HepG2 (cell line): ENCODE data around the gene THADA. TPM values are rescaled to one million over a fixed set of nuclear protein-coding genes. Genes with fewer than 3 reads are reported as not detected.

Experiments
- ARID5B ChIP-seq: IDR thresholded peaks from 2 replicates; pipeline ENCODE4 v1.4.0; 2020; ENCODE audit warnings: mild to moderate bottlenecking, missing genetic modification reagents
- KLF15 ChIP-seq: sonication (generic); formaldehyde crosslinking; IDR thresholded peaks from 2 replicates; pipeline ENCODE4 v1.8.1; 2023; ENCODE audit warnings: borderline replicate concordance, mild to moderate bottlenecking, inconsistent platforms, missing genetic modification reagents, mixed read lengths
- NPAS2 ChIP-seq: sonication (generic); formaldehyde crosslinking; IDR thresholded peaks from 2 replicates; pipeline ENCODE4 v1.8.0; 2022; ENCODE audit warnings: mild to moderate bottlenecking, missing genetic modification reagents, borderline replicate concordance
- NR2F1 ChIP-seq, 2 experiments: fragments of 450-650 bp in 1 of 2; formaldehyde crosslinking in 1 of 2; IDR thresholded peaks; 2 replicates each; pipeline versions ENCODE4 v1.5.0 to v1.6.1; 2016 to 2020; ENCODE audit warnings: mild to moderate bottlenecking in 1 of 2, missing compliant biosample characterization in 1 of 2, missing genetic modification reagents in 1 of 2, moderate library complexity in 1 of 2
- RBM39 ChIP-seq: fragments of 200-400 bp; formaldehyde crosslinking; IDR thresholded peaks from one replicate; pipeline ENCODE4 v1.6.1; 2018; ENCODE audit warnings: antibody characterized with exemption, mild to moderate bottlenecking, low read depth, low read length; ENCODE audit not compliant: poor library complexity, severe bottlenecking
- XRCC5 ChIP-seq: fragments of 200-400 bp; formaldehyde crosslinking; optimal IDR thresholded peaks from 2 replicates; pipeline ENCODE3; 2017; ENCODE audit warnings: mild to moderate bottlenecking, low read length
- ZMYM2 ChIP-seq: sonication (generic); formaldehyde crosslinking; IDR thresholded peaks from 2 replicates; pipeline ENCODE4 v1.8.0; 2022; ENCODE audit warnings: mild to moderate bottlenecking, missing genetic modification reagents
- ZSCAN30 ChIP-seq: sonication (generic); formaldehyde crosslinking; IDR thresholded peaks from 2 replicates; pipeline ENCODE4 v1.5.0; 2020; ENCODE audit warnings: mild to moderate bottlenecking, missing genetic modification reagents
- polyA plus RNA-seq, 8 experiments: library from polyadenylated mRNA; depleted of rRNA in 3 of 8; stranded (reverse) in 7 of 8; unstranded in 1 of 8; fragments of >200 nt; fragmentation: Illumina TruSeq in 4 of 8; extraction: Trizol in 4 of 8; gene quantifications; 2 replicates each; pipeline versions ENCODE4 v1.2.1 to v1.2.3, GENCODE V29; 2011 to 2016; ENCODE audit warnings: low read depth in 4 of 8, missing spikeins in 1 of 8, mixed read lengths in 1 of 8; ENCODE audit not compliant: insufficient read depth in 1 of 8
- total RNA-seq, 5 experiments: library from RNA; depleted of rRNA; stranded (reverse); fragments of >200 nt; fragmentation: Illumina TruSeq; extraction: Trizol; gene quantifications; 2 replicates each; pipeline ENCODE4 v1.2.3, GENCODE V29; 2016; ENCODE audit warnings: low read depth in 1 of 5
- TF ChIP-seq, protein P1 (sequence below): IDR thresholded peaks from 2 replicates; pipeline ENCODE4 v1.6.1; 2016; ENCODE audit warnings: low read depth, control low read depth
- TF ChIP-seq, protein P2 (sequence below): sonication (generic); formaldehyde crosslinking; IDR thresholded peaks from 2 replicates; pipeline ENCODE4 v1.8.1; 2023; ENCODE audit warnings: missing genetic modification reagents, inconsistent platforms, borderline replicate concordance
- TF ChIP-seq, protein P3 (sequence below): sonication (generic); formaldehyde crosslinking; IDR thresholded peaks from 2 replicates; pipeline ENCODE4 v1.4.0; 2020; ENCODE audit warnings: missing genetic modification reagents
- TF ChIP-seq, protein P4 (sequence below): sonication (generic); formaldehyde crosslinking; IDR thresholded peaks from 2 replicates; pipeline ENCODE4 v1.4.0; 2020; ENCODE audit warnings: mild to moderate bottlenecking, missing genetic modification reagents
- TF ChIP-seq, protein P5 (sequence below), 2 experiments: IDR thresholded peaks; 2 replicates each; pipeline ENCODE4 v1.6.1; 2011 to 2012; ENCODE audit warnings: low read length in 2 of 2, borderline replicate concordance in 1 of 2, low read depth in 1 of 2, mild to moderate bottlenecking in 1 of 2, moderate library complexity in 1 of 2

The THADA gene
- total and polyA plus RNA-seq, 2 of the 13 experiments (the other 11 are each of a cell fraction or from before 2014, with no cell fraction given), result 12.7 to 21.7 TPM

GRCh38 chr2:43210467-43211303 lies 385.2 kb downstream of the THADA start (continued):
- peak; percentile 92 for TF ChIP-seq ARID5B (CRISPR knock-in tag)
- no peak for TF ChIP-seq NPAS2 (CRISPR knock-in tag)
- TF ChIP-seq, protein P1, sequence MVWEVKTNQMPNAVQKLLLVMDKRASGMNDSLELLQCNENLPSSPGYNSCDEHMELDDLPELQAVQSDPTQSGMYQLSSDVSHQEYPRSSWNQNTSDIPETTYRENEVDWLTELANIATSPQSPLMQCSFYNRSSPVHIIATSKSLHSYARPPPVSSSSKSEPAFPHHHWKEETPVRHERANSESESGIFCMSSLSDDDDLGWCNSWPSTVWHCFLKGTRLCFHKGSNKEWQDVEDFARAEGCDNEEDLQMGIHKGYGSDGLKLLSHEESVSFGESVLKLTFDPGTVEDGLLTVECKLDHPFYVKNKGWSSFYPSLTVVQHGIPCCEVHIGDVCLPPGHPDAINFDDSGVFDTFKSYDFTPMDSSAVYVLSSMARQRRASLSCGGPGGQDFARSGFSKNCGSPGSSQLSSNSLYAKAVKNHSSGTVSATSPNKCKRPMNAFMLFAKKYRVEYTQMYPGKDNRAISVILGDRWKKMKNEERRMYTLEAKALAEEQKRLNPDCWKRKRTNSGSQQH (CRISPR knock-in tag), result peak; percentile 93; the same call in 1 of the 2 replicates
- TF ChIP-seq, protein P2, sequence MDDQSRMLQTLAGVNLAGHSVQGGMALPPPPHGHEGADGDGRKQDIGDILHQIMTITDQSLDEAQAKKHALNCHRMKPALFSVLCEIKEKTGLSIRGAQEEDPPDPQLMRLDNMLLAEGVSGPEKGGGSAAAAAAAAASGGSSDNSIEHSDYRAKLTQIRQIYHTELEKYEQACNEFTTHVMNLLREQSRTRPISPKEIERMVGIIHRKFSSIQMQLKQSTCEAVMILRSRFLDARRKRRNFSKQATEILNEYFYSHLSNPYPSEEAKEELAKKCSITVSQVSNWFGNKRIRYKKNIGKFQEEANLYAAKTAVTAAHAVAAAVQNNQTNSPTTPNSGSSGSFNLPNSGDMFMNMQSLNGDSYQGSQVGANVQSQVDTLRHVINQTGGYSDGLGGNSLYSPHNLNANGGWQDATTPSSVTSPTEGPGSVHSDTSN, result 0 out of 2 replicates have a peak, but pooled peaks have one; percentile 34
- TF ChIP-seq, protein P3, sequence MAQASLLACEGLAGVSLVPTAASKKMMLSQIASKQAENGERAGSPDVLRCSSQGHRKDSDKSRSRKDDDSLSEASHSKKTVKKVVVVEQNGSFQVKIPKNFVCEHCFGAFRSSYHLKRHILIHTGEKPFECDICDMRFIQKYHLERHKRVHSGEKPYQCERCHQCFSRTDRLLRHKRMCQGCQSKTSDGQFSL (CRISPR knock-in tag), result peak; percentile 96
- TF ChIP-seq, protein P4, sequence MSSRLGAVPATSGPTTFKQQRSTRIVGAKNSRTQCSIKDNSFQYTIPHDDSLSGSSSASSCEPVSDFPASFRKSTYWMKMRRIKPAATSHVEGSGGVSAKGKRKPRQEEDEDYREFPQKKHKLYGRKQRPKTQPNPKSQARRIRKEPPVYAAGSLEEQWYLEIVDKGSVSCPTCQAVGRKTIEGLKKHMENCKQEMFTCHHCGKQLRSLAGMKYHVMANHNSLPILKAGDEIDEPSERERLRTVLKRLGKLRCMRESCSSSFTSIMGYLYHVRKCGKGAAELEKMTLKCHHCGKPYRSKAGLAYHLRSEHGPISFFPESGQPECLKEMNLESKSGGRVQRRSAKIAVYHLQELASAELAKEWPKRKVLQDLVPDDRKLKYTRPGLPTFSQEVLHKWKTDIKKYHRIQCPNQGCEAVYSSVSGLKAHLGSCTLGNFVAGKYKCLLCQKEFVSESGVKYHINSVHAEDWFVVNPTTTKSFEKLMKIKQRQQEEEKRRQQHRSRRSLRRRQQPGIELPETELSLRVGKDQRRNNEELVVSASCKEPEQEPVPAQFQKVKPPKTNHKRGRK (CRISPR knock-in tag), result 0 out of 2 replicates have a peak, but pooled peaks have one; percentile 71
- peak; percentile 95 for TF ChIP-seq ZMYM2 (CRISPR knock-in tag)
- peak; percentile 54 for TF ChIP-seq RBM39
- TF ChIP-seq NR2F1 (CRISPR knock-in tag; IDR thresholded peaks at IDR 0.05), result peak in 1 of 2 experiments; percentile 66; a peak in 2 of 4 replicates
- TF ChIP-seq KLF15 (CRISPR knock-in tag), result peak; percentile 71; the same call in 1 of the 2 replicates
- no peak for TF ChIP-seq XRCC5
- no peak for TF ChIP-seq ZSCAN30
- TF ChIP-seq, protein P5, sequence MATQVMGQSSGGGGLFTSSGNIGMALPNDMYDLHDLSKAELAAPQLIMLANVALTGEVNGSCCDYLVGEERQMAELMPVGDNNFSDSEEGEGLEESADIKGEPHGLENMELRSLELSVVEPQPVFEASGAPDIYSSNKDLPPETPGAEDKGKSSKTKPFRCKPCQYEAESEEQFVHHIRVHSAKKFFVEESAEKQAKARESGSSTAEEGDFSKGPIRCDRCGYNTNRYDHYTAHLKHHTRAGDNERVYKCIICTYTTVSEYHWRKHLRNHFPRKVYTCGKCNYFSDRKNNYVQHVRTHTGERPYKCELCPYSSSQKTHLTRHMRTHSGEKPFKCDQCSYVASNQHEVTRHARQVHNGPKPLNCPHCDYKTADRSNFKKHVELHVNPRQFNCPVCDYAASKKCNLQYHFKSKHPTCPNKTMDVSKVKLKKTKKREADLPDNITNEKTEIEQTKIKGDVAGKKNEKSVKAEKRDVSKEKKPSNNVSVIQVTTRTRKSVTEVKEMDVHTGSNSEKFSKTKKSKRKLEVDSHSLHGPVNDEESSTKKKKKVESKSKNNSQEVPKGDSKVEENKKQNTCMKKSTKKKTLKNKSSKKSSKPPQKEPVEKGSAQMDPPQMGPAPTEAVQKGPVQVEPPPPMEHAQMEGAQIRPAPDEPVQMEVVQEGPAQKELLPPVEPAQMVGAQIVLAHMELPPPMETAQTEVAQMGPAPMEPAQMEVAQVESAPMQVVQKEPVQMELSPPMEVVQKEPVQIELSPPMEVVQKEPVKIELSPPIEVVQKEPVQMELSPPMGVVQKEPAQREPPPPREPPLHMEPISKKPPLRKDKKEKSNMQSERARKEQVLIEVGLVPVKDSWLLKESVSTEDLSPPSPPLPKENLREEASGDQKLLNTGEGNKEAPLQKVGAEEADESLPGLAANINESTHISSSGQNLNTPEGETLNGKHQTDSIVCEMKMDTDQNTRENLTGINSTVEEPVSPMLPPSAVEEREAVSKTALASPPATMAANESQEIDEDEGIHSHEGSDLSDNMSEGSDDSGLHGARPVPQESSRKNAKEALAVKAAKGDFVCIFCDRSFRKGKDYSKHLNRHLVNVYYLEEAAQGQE (IDR thresholded peaks at IDR 0.05; ENCODE audit: borderline replicate concordance in 1 of 2, low read depth in 1 of 2, low read length in 2 of 2), result no peak
